Stimulated activated naive CD8-positive, alpha-beta T cell treated with anti-CD3 and anti-CD28 coated beads, Interleukin-15, Interleukin-2, amounts not matched to agents 100 U/mL and 50 U/mL, for 24 hours (primary cell): ENCODE data around the gene LASP1.

Source experiments
- ATAC-seq: fragments of 150-1000 bp; cut with Tn5 transposase; one replicate; pipeline ENCODE4 v1.10.0; 2021
- DNase-seq: peaks from one replicate; pipeline ENCODE4 v3.0.0; 2021

Gene LASP1

GRCh38 chr17:38870259-38871165, 654 bp downstream of the LASP1 start:
- ATAC-seq = peak; percentile 26
- peak; percentile 81 for DNase-seq

- peak; percentile 82 for DNase-seq
- peak; percentile 28 for ATAC-seq
Observed at GRCh38 chr17:38871247-38872015, 1.6 kb downstream of the LASP1 start.

- no peak for ATAC-seq
- no peak for DNase-seq
Observed at GRCh38 chr17:38872027-38872511, 2.2 kb downstream of the LASP1 start.

GRCh38 chr17:38872671-38873385, 3.0 kb downstream of the LASP1 start:
- DNase-seq (no peak), ATAC-seq (no peak)

GRCh38 chr17:38873640-38874380, 4.0 kb downstream of the LASP1 start:
- no peak for ATAC-seq
- no peak for DNase-seq

- DNase-seq (no peak), ATAC-seq (no peak)
Observed at GRCh38 chr17:38874505-38875400, 4.9 kb downstream of the LASP1 start.

GRCh38 chr17:38875477-38876075, 5.7 kb downstream of the LASP1 start:
- ATAC-seq = no peak
- no peak for DNase-seq

- ATAC-seq (peak; percentile 45), DNase-seq (no peak)
Observed at GRCh38 chr17:38877130-38877851, 7.4 kb downstream of the LASP1 start.

GRCh38 chr17:38879878-38880665, 10.2 kb downstream of the LASP1 start:
- ATAC-seq (no peak), DNase-seq (no peak)

GRCh38 chr17:38881600-38882191, 11.8 kb downstream of the LASP1 start:
- DNase-seq (peak; percentile 77), ATAC-seq (peak; percentile 51)

GRCh38 chr17:38882870-38883269, 13.0 kb downstream of the LASP1 start:
- no peak for DNase-seq
- ATAC-seq = no peak

GRCh38 chr17:38883592-38884526, 14.0 kb downstream of the LASP1 start:
- no peak for ATAC-seq
- DNase-seq = no peak

GRCh38 chr17:38885044-38885727, 15.3 kb downstream of the LASP1 start:
- ATAC-seq (no peak), DNase-seq (no peak)

- DNase-seq (no peak), ATAC-seq (no peak)
Observed at GRCh38 chr17:38885728-38886642, 16.1 kb downstream of the LASP1 start.

- DNase-seq (no peak), ATAC-seq (no peak)
Observed at GRCh38 chr17:38886643-38887010, 16.8 kb downstream of the LASP1 start.
